ENCODE results near the gene KCND1.

KCND1 gene

GRCh38 chrX:48927736-48928382, 43.8 kb downstream of the KCND1 start:
- H3K9ac ChIP-seq (ENCODE audit: low read length) = no peak overlapping the region
- H3K4me3 ChIP-seq (ENCODE audit: low read depth, low read length, poor library complexity, severe bottlenecking) = no peak overlapping the region
- H3K27ac ChIP-seq (ENCODE audit: low read depth, low read length, poor library complexity, severe bottlenecking) = no peak overlapping the region
- H3K79me2 ChIP-seq (ENCODE audit: insufficient read depth, low read length) = no peaks in the 10 kb centered on the region
- peaks cover 34% of the 10 kb centered on the region for H3K36me3 ChIP-seq (ENCODE audit: insufficient read depth, low read length)
- H2AFZ ChIP-seq (ENCODE audit: low read length) = no peak overlapping the region
- TF ChIP-seq, protein P1, sequence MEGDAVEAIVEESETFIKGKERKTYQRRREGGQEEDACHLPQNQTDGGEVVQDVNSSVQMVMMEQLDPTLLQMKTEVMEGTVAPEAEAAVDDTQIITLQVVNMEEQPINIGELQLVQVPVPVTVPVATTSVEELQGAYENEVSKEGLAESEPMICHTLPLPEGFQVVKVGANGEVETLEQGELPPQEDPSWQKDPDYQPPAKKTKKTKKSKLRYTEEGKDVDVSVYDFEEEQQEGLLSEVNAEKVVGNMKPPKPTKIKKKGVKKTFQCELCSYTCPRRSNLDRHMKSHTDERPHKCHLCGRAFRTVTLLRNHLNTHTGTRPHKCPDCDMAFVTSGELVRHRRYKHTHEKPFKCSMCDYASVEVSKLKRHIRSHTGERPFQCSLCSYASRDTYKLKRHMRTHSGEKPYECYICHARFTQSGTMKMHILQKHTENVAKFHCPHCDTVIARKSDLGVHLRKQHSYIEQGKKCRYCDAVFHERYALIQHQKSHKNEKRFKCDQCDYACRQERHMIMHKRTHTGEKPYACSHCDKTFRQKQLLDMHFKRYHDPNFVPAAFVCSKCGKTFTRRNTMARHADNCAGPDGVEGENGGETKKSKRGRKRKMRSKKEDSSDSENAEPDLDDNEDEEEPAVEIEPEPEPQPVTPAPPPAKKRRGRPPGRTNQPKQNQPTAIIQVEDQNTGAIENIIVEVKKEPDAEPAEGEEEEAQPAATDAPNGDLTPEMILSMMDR (IDR thresholded peaks at IDR 0.05; ENCODE audit: low read length) = no peak
- no peak for TF ChIP-seq EZH2 (IDR thresholded peaks at IDR 0.05; ENCODE audit: borderline replicate concordance, low read length)
- no peaks in the 10 kb centered on the region for H3K27me3 ChIP-seq (ENCODE audit: insufficient read depth, low read length)
- H4K20me1 ChIP-seq (ENCODE audit: insufficient read depth, low read length) = no peaks in the 10 kb centered on the region
- H3K9me2 ChIP-seq (ENCODE audit: low read depth, low read length) = no peaks in the 10 kb centered on the region
- H3K4me1 ChIP-seq (ENCODE audit: insufficient read depth, low read length, severe bottlenecking) = peaks cover 12% of the 10 kb centered on the region
- no peaks in the 10 kb centered on the region for H3F3A ChIP-seq (ENCODE audit: insufficient read depth, low read length)
- H3K4me2 ChIP-seq (ENCODE audit: low read length) = no peak overlapping the region
- H3K9me3 ChIP-seq (ENCODE audit: low read length) = no peaks in the 10 kb centered on the region

DNA sequence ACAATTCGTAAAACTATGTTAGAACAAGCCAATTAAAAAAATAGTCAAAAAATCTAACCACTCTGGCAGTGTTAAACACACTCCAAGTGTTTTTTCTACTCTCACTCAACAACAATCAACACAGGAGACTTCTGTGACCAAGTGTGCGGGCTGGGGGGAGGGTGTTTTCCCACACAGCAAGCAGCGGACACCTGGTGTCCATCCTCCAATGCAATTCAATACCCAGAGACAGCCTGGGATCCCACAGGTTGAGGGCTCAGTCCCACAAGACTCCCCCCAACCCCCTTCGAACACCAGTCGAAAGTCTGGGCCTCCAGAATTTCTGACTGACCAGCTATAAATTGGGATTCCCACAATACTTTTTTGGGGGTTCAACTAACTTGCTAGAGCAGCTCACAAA, 44.5 kb downstream of the KCND1 start:
- no peaks in the 10 kb centered on the region for H4K20me1 ChIP-seq (ENCODE audit: insufficient read depth, low read length)
- H3K36me3 ChIP-seq (ENCODE audit: insufficient read depth, low read length) = peaks cover 39% of the 10 kb centered on the region
- H3K9ac ChIP-seq (ENCODE audit: low read length) = no peak overlapping the region
- H3F3A ChIP-seq (ENCODE audit: insufficient read depth, low read length) = no peaks in the 10 kb centered on the region
- no peak overlapping the region for H3K4me2 ChIP-seq (ENCODE audit: low read length)
- no peak overlapping the region for H3K4me3 ChIP-seq (ENCODE audit: low read depth, low read length, poor library complexity, severe bottlenecking)
- peaks cover 12% of the 10 kb centered on the region for H3K4me1 ChIP-seq (ENCODE audit: insufficient read depth, low read length, severe bottlenecking)
- no peaks in the 10 kb centered on the region for H3K79me2 ChIP-seq (ENCODE audit: insufficient read depth, low read length)
- H3K27ac ChIP-seq (ENCODE audit: low read depth, low read length, poor library complexity, severe bottlenecking) = no peak overlapping the region
- no peaks in the 10 kb centered on the region for H3K9me2 ChIP-seq (ENCODE audit: low read depth, low read length)
- no peak overlapping the region for H2AFZ ChIP-seq (ENCODE audit: low read length)
- TF ChIP-seq EZH2 (IDR thresholded peaks at IDR 0.05; ENCODE audit: borderline replicate concordance, low read length) = no peak
- TF ChIP-seq, protein P1 (IDR thresholded peaks at IDR 0.05; ENCODE audit: low read length) = no peak
- H3K9me3 ChIP-seq (ENCODE audit: low read length) = no peaks in the 10 kb centered on the region
- no peaks in the 10 kb centered on the region for H3K27me3 ChIP-seq (ENCODE audit: insufficient read depth, low read length)

DNA sequence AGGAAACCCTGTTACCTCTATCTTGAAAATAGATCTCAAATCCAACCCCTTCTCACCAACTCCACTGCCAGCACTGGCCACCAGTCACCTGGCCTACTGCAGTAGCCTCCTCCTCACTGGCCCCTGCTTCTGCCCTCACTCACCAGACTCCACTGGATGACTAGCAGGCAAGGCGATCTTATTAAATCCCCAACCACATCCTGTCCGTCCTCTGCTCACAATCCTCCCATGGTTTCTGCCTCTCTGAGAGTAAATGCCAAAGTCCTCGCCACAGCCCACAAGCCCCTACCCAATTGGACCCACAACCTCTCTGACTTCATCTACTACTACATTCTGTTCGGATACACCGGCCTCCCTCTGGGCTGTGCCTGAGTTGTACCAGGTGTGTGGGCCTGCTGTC, 47.4 kb downstream of the KCND1 start:
- H3K36me3 ChIP-seq (ENCODE audit: insufficient read depth, low read length) = peaks cover 33% of the 10 kb centered on the region
- no peaks in the 10 kb centered on the region for H3F3A ChIP-seq (ENCODE audit: insufficient read depth, low read length)
- no peak overlapping the region for H2AFZ ChIP-seq (ENCODE audit: low read length)
- no peak overlapping the region for H3K4me2 ChIP-seq (ENCODE audit: low read length)
- H3K27me3 ChIP-seq (ENCODE audit: insufficient read depth, low read length) = no peaks in the 10 kb centered on the region
- H3K9me3 ChIP-seq (ENCODE audit: low read length) = no peaks in the 10 kb centered on the region
- no peak overlapping the region for H3K9ac ChIP-seq (ENCODE audit: low read length)
- no peaks in the 10 kb centered on the region for H3K9me2 ChIP-seq (ENCODE audit: low read depth, low read length)
- H3K27ac ChIP-seq (ENCODE audit: low read depth, low read length, poor library complexity, severe bottlenecking) = no peak overlapping the region
- H3K4me1 ChIP-seq (ENCODE audit: insufficient read depth, low read length, severe bottlenecking) = peaks cover 30% of the 10 kb centered on the region
- H3K4me3 ChIP-seq (ENCODE audit: low read depth, low read length, poor library complexity, severe bottlenecking) = no peak overlapping the region
- H3K79me2 ChIP-seq (ENCODE audit: insufficient read depth, low read length) = no peaks in the 10 kb centered on the region
- no peaks in the 10 kb centered on the region for H4K20me1 ChIP-seq (ENCODE audit: insufficient read depth, low read length)
- TF ChIP-seq, protein P1 (IDR thresholded peaks at IDR 0.05; ENCODE audit: low read length) = no peak
- TF ChIP-seq EZH2 (IDR thresholded peaks at IDR 0.05; ENCODE audit: borderline replicate concordance, low read length) = no peak

All from OCI-LY1 (cell line).